HG02981 (cell line): ENCODE results near the gene PLCXD1.
"Not testable (repeated sequence)": the region's sequence is repeated elsewhere in the genome, so short reads cannot be mapped to it uniquely, and the experiment has no call there.

Experiments used
- ATAC-seq: cut with Tn5 transposase; IDR thresholded peaks from one replicate; pipeline ENCODE4 v1.9.1; 2021; ENCODE audit warnings: mild to moderate bottlenecking, moderate library complexity; ENCODE audit not compliant: unreplicated experiment

PLCXD1 gene

DNA sequence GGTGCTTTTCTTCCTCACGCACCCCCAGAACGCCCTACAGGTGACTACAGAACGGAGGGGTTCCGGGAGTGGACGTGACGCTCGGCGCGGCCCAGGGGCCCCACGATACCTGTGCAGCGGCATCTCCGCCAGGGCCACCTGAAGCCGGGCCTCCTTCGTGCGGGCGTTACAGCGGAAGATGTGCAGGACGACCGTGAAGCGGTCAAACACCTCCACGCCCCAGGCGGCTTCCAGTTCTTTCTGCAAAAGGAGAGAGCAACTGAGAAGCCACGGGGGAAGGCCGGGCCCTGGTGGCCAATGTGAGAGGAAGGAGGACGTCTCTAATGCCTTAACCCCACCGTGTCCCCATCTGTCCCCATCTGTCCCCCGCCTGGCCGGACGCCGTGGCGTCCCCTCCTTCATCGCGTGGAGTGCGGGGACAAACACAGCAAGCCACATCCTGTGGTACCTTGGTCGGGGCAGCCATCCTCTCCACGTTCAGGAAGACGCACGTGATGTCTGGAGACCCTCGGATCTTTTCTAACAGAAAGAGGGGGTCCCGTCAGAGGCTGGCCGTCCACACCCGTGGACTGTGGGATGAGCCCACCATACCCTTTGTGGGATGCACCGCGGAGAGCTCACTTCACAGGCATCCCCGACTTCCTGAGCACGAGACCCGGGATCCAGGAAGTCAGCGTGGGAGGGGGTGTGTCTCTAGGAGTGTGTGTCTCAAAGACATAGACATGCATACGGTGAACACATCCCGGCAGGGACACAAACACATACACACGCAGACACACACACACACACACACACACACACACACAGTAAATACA lies 33.8 kb downstream of the PLCXD1 start:
- no peak for ATAC-seq

DNA sequence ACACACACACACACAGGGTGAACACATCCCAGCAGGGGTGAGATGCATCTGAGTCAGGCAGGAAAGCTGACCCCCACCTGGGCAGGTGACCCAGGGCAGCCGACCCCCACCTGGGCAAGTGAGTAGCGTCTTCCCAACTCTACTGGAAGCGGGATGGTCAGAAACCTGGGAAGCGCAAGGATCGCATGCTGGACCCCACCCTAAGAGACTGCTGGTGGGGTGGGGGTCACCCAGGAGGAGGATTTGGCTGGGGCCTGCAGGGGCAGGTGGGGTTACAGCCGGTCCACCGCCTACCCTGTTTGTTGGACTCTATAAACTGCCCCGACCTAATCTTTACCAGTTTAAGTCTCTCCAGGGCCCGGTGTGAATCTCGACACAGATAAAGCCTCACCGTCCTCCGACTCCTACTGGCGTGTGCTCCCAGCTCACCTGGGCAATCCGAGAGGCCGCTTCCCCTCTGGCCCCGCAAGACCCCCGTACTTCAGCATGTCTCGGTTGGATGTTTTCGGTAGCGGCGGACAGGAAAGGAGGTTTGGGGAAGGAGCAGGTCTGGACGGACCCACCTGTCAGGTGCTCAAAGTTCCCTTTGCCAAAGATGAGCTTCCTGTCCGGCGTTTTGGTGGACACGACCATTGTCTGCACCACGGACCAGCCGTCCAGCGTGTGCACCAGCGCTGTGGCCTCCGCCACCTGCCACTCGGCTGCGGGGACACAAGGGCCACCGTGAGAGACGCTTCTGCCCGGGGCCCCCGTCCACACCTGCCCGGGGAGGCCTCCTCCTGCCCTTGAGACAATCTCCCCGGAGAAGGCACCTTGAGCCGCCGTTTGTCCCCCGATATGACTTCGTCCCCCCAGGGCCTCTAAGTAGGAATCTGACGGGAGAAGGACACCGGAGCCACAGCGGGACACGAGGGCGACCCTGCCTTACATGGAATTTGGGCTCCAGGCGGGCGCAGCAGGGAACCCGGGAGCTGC lies 35.5 kb downstream of the PLCXD1 start:
- no peak for ATAC-seq

DNA sequence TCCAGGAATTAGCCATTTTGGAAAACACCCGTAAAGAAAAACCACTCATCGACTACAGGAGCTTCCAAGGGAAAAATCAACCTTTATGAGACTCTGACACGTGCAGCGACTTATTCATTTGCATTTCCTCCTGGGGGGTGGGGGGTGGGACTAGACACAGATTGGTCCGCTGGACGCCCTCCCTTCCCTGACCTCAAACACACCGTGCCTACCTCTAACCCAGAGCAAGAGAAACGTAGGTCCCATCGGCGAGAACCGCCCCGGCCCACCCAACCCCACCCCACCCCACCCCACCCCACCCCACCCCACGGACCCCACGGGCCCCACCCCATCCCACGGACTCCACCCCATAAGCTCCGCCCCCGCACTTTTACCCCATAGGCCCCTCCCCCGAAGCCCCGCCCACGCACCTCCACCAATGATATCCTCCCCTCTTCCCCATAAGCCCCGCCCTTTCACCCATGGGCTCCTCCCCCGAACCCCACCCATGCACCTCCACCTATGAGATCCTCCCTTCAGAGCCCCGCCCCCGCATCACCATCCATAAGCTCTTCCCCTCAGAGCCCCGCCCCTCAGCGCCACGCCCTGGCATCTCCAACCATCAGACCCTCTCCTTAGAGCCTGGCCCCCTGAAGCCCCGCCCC lies 36.4 kb downstream of the PLCXD1 start:
- no peak for ATAC-seq

DNA sequence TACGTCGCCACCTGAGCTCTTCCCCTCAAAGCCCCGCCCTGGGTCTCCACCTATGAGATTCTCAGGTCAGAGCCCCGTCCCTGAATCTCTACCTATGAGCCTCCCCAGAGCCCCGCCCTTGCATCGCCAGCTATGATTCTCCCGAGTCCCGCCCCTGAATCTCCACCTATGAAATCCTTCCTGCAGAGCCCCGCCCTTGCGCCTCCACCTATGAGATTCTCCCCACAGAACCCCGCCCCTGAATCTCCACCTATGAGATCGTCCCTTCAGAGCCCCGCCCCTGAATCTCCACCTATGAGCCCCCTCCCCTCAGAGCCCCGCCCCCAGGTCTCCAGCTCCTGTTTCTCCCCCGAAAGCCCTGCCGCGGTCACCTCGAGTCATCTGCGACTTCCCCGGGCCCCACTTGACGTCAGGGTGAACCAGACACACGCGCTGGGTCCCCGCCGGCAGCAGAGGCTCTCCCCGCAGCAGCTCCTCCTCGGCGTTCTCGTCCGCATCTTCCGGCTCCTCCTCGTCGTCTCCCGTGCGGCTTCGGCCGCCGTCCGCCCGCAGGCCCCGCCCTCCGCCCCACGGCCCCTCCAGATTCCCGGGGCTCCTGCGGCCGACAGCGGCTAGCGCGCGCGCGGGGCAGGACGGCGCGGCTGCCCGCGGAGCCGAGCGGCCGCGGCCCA lies 37.0 kb downstream of the PLCXD1 start:
- peak; percentile 60 for ATAC-seq

DNA sequence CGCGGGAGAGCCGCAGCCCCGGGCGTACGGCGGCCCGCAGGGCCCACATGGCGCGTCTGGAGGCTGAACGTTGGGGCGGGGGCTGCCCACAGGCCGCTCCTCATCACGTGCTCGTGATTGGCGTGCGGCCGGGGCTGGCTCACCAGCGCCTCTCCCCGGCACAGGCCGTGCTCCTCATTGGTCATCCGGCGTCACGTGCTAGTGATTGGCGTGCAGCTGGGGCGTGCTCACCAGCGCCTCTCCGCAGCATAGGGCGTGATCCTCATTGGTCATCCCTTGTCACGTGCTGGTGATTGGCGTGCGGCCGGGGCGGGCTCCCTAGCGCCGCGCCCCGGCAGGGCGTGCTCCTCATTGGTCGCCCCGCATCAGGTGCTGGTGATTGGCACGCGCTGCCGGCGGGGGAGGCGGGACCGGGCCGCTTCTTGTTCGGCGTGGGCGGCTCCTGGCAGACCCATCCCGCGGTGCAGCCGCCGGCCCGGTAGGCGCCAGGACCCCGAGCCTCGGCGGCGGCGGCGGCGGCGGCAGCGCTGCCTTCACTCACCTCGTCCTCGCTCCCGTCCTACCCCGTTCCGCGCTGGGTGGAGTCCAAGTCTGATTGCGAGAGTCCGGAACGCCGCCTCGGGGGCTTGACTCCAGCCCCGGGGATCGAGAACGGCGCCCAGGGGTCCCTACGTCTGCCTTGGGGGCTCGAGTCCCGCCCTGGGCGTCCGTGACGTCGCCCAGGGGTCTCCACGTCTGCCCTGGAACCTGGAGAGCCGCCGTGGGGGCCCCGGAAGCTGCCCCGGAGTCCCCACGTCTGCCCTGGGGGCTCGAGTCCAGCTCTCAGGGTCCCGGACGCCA lies 37.8 kb downstream of the PLCXD1 start, which contains the start of gene GTPBP6:
GTPBP6 (minus strand) TSS at position 58 of the 840 bp plus-strand sequence; CDS start at position 49, 9 bp downstream.
- peak; percentile 78 for ATAC-seq

DNA sequence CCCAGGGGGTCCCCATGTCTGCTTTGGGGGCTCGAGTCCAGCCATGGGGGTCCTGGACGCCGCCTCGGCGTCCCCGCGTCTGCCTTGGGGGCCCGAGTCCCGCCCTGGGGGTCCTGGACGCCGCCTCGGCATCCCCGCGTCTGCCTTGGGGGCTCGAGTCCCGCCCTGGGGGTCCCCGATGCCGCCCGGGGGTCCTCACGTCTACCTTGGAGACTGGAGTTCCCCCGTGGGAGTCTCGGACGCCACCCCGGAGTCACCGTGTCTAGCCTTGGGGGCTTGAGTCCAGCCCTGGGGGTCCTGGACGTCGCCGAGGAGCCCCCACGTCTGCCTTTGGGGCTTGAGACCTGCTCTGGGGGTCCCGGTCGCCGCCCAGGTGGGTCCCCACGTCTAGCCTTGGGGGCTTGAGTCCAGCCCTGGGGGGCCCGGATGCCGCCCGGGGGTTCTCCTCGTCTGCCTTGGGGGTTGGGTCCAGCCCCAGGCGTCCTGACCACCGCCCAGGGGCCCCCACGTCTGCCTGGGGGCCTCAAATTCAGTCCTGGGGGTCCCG lies 38.5 kb downstream of the PLCXD1 start:
- no peak for ATAC-seq

DNA sequence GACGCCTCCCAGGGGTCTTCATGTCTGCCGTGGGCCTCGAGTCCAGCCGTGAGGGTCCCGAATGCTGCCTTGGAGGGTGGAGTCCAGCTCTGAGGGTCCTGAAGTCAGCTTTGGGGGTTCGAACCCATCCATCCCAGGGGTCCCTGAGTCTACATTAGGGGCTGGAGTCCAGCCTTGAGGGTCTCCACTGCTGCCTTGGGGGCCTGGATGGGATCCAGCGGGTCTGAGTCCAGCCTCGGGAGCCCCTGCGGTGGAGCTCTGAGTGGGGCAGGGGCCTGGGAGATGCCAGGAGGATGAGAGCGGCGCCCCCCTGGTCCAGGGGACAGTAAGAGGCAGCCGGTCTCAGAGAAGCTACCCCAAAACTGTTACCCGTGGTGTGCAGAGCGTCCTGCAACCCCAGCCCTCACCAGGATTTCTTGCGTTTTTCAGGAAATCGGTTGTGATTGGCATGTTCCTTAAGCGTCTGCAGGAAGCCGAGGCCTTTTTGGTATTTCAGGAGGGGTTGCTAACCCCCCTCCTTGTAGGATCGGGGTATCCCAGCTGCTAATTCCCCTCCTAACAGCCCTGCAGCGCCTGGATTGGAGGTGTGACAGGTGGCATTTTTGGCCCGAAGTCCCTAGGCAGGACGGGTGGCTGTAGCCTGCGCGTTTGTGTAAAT lies 39.1 kb downstream of the PLCXD1 start:
- ATAC-seq = no peak

DNA sequence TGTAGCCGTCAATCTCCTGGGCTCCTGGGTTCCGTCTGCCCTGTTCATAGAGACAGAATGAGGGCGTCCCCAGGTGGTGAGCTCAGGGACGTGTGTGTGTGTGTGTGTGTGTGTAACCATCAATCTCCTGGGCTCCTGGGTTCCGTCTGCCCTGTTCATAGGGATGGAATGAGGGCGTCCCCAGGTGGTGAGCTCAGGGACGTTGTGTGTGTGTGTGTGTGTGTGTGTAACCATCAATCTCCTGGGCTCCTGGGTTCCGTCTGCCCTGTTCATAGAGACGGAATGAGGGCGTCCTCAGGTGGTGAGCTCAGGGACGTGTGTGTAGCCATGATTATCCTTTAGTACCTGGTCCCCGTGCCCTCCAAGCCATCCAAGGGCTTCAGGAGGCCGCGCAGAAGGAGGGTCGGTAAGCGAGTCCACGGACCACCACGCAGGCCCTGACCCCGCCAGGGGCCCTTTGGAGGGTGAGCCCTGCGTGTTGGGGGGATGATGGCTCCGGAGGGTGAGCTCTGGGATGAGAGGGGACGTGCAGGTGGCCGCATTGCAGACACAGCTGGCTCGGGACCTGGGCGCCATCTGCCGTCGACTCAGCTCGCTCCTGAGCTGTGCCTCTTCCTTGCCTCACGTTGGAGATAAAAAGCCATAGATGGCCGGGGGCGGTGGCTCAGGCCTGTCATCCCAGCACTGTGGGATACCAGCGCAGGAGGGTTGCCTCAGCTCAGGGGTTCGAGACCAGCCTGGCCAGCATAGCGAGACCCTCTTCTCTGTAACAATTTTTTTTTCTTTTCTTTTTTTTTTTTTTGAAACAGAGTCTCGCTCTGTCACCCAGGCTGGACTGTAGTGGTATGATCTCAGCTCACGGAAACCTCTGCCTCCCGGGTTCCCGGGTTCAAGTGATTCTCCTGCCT lies 42.8 kb downstream of the PLCXD1 start:
- no peak for ATAC-seq

DNA sequence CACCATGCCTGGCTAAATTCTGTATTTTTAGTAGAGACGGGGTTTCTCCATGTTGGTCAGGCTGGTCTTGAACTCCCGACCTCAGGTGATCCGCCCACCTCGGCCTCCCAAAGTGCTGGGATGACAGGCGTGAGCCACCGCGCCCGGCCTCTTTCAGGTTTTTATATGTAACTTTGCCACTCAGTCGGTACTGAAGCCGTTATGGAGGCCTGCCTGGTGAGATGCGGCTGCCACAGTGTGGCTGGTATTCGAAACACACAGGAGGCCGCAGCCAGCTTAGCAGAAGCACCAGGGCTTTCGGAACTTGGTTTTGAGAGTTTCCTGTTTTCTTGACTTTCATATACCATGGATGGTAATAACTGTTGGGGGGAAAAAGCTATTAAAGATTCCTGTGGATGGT lies 43.5 kb downstream of the PLCXD1 start:
- ATAC-seq = not testable (repeated sequence)

DNA sequence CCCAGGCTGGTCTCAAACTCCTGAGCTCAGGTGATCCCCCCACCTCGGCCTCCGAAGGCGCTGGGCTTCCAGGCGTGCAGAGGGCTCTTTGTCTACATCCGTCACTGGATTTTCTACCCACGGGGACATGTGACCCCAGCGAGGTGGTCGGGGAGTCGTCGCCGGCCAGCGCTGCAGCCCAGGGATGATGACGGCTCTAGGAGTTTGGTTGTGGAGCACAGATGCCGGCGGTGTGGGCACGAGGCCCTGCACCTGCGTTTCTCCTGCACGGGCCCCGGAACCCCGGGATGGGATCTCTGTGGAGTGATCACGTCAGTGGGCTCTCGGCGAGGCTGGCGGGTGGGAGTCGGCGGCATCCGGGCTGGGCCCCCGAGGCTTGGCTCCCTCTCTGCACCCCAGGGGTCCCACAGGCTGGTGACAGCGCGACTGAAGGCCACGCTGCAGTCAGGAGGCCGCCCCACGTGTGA lies 46.5 kb downstream of the PLCXD1 start:
- ATAC-seq = no peak

DNA sequence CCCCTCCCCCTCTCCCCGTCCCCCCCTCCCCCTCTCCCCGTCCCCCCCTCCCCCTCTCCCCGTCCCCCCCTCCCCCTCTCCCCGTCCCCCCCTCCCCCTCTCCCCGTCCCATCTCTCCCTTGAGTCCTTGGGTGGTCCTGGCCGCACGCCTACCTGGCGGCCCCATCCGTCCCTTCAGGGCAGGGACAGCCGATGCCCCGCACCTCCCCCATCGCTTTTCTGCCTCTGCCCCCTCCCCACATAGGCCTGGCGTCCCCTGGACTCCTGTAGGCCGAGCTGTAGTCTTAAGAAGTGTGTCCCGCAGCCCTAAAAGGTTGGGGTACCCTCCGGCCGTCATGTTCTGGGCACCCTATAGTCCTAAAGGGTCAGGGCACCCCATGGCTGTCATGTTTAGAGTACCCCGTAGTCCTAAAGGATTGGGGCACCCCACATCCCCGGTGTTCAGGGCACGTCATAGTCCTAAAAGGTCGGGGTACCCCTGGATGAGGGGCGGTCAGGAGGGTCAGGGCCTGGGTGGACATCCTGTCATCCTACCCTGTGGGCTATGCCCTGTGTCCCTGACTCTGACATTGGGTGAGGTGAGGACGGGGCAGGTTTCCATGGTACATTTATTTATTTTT lies 48.2 kb downstream of the PLCXD1 start:
- ATAC-seq = no peak

DNA sequence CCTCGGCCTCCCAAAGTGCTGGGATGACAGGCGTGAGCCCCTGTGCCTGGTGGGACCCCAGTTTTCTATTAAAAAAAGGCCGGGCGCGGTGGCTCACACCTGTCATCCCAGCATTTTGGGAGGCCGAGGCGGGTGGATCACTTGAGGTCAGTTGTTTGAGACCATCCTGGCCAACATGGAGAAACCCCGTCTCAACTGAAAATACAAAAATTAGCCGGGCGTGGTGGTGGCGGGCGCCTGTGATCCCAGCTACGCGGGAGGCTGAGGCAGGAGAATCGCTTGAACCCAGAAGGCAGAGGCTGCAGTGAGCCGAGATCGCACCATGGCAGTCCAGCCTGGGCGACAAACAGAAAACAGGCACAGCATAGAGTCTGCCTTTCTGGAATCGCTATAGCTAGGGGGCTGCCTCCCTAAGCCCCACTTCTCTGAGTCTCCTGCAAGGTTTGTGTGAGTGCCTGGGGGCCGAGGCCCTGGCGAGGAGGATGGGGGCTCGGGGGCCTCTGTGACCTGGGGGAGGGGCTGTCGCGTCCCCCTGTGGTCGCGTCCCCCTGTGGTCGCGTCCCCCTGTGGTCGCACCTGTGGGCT lies 49.1 kb downstream of the PLCXD1 start:
- ATAC-seq = not testable (repeated sequence)

DNA sequence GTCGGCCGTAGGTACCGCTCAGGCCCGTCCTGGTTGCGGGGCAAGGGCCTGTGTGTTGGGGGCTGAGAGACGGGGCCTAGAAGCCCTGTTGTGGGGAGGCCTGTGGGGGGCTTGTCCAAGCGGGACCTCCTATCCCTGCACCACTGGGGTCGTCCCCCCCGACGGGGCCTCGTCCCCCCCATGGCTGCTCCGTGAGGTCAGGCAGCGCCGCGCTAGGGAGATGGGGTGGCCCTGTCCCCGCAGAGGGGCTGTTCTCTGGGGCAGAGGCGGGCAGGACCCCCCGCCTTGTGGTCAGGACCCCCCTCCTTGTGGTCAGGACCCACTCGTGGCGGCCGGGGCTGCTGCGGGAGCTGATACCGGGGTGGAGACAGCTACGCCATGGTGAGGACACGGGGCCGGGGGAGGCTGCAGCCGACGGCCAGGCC lies 49.6 kb downstream of the PLCXD1 start:
- no peak for ATAC-seq

DNA sequence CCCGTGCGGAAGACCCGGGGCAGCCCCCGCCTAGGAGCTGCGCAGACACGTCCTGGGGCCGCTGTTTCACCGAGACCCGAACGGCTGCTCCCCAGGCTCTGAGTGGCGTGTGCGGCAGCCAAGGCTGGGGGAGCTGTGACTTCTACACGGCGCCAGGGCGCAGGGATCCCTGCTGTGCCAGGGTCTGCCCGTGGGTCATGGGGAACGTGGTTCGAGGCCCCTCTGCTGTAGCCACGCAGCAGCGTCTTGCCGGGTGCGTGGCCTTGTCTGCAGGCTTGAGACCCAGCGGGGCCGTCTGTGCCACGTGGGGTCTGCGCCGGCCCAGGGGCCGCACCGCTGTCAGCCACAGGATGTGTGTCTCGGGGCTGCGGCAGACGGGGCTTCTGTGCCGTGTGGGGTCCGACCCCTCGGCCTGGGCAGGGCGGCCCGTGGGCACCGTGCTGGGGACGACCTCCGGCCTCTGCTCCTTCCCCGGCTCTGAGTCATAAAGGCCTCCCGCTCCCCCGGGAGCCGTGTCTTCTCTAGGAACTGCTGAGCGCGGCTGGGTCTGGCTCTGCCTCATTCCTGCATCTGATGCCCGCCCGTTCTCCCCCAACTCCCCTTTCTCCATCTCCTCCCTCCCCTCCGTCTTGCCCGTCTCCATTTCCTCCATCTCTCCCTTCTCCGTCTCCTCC lies 50.1 kb downstream of the PLCXD1 start:
- ATAC-seq = no peak

DNA sequence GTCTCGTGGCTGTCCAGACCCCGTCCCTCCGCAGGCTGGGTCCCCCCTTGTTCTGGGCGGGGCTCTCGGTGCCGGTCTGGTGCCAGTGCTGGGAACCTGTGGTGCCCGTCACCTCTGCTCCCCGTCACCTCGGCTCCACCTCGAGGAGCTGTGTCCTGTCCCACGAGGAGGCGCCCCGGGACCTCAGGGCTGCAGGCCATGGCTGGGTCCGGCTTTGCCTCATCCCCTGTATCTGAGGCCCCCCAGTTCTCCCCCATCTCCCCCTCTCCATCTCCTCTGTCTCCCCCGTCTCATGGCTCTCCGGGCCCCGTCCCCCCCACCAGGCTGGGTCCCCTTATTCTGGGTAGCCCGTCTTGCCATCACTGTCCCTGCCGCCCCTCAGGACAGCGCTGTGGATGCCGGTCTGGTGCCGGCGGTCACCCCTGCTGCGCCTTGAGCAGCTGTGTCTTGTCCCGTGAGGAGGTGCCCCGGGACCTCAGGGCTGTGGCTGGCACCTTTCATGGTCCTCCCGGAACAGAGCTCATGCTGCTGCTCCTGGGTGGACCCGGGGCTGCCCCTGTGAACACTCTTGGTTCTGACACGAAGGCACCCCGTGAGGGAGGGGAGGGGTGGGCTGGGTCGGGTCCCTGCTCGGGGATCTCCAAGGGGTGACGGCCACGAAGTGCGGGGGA lies 50.8 kb downstream of the PLCXD1 start:
- no peak for ATAC-seq

DNA sequence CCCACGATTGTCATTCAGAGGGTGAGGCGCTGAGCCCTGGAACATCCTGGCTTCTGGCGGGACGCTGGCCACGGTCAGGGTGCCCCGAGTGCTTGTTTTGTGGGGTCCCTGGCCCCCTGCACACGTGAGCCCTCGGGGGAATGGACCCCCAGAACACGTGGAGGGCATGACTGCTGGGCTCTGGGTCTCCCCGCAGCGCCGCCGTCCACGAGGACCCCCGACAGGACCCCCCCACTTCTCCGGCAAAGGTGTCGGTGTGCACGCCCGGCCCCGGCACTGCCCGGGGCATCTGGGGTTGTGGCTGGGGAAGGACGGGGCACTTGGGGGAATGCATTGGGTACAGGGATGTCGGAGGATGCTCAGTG lies 51.3 kb downstream of the PLCXD1 start:
- no peak for ATAC-seq
